ENCODE results near the gene LGALS7.

- TF ChIP-seq EP300 (IDR thresholded peaks at IDR 0.05): no peak
- TF ChIP-seq CTCF (IDR thresholded peaks at IDR 0.05): no peak
These were observed 45.9 kb downstream of the LGALS7 start for GRCh38 chr19:38727306-38727867.
